HG02870 (cell line): ENCODE results near the gene MPPE1.
"Not testable (repeated sequence)": the region's sequence is repeated elsewhere in the genome, so short reads cannot be mapped to it uniquely, and the experiment has no call there.

ENCODE experiments used
- ATAC-seq: cut with Tn5 transposase; IDR thresholded peaks from one replicate; pipeline ENCODE4 v1.9.1; 2021; ENCODE audit warnings: mild to moderate bottlenecking, moderate library complexity; ENCODE audit not compliant: unreplicated experiment

MPPE1 gene

GRCh38 chr18:11925800-11926481, 17.8 kb upstream of the MPPE1 start:
- no peak for ATAC-seq

GRCh38 chr18:11923450-11923849, 15.3 kb upstream of the MPPE1 start:
- ATAC-seq = no peak

GRCh38 chr18:11919522-11919921, 11.4 kb upstream of the MPPE1 start:
- not testable (repeated sequence) for ATAC-seq

- ATAC-seq = not testable (repeated sequence)
Measured at GRCh38 chr18:11916880-11917279, 8.8 kb upstream of the MPPE1 start.

- no peak for ATAC-seq
Measured at GRCh38 chr18:11909591-11910026, 1.5 kb upstream of the MPPE1 start.

GRCh38 chr18:11909061-11909455, 941 bp upstream of the MPPE1 start:
- no peak for ATAC-seq

GRCh38 chr18:11906926-11907874, 917 bp downstream of the MPPE1 start:
- ATAC-seq = no peak

GRCh38 chr18:11906176-11906575, 1.9 kb downstream of the MPPE1 start:
- ATAC-seq = no peak

GRCh38 chr18:11905613-11906012, 2.5 kb downstream of the MPPE1 start:
- ATAC-seq = no peak

GRCh38 chr18:11902522-11903292, 5.4 kb downstream of the MPPE1 start:
- ATAC-seq = no peak

- ATAC-seq = no peak
Measured at GRCh38 chr18:11901826-11902438, 6.2 kb downstream of the MPPE1 start.

GRCh38 chr18:11899063-11899462, 9.1 kb downstream of the MPPE1 start:
- no peak for ATAC-seq

GRCh38 chr18:11897781-11898180, 10.3 kb downstream of the MPPE1 start:
- ATAC-seq = no peak

- not testable (repeated sequence) for ATAC-seq
Measured at GRCh38 chr18:11892438-11892837, 15.7 kb downstream of the MPPE1 start.

GRCh38 chr18:11891737-11892136, 16.4 kb downstream of the MPPE1 start:
- ATAC-seq = no peak

GRCh38 chr18:11889284-11889683, 18.8 kb downstream of the MPPE1 start:
- no peak for ATAC-seq

GRCh38 chr18:11888726-11889125, 19.4 kb downstream of the MPPE1 start:
- ATAC-seq = no peak

- no peak for ATAC-seq
Measured at GRCh38 chr18:11887328-11888128, 20.6 kb downstream of the MPPE1 start.

- no peak for ATAC-seq
Measured at GRCh38 chr18:11886577-11887110, 21.5 kb downstream of the MPPE1 start.
